NOMO-1 (cell line): ENCODE data around the gene TTLL5.
A peak's percentile ranks its signal among the peaks of the same experiment; 100 is the strongest.

Source experiments
- DNase-seq, 2 experiments: peaks; one replicate each; lab custom pipeline; 2025; ENCODE audit not compliant: unreplicated experiment in 2 of 2; lab: John Stamatoyannopoulos, UW

Gene TTLL5

DNA sequence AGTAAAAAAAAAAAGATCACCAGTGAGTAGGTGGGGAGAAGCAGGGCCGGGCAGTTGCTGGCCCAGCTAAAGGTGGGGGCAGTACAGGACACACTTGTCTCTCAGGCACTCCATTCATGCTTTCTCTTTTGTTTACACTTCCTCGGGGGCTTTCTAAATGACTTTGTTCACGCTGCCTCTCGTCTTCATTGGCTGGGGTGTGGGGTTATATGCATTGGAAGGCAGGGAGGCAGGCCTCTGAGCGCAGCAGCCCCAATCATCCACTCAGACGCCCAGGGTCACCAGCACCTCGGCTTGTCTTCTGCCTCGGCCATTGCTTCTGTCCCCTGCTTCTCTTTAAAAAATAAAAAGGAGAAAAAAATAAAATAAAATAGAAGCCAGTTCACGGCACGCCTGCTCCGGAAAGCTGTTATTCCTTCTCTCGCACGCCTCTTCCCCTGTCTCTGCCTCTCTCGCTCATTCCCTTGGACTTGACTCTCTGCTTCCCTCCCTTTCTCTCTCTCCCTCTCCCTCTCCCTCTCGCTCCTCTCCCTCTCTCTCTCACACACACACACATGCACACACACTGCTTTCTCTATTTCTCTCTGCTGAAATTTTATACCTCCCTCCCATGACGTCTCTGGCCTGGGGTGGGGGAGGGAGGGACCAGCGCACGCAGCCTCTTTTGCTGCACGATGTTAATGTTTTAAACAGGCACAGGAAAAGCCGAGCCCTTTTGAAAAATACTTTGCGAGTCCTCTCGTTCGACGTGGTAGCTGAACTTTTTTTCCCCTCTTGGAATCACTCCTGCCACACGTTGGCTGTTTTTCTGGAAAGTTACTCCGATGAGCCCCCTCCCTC lies 320.6 kb downstream of the TTLL5 start, which contains the start of gene TGFB3:
Gene TGFB3 (minus strand): TSS at position 570 of the 840 bp plus-strand sequence. CDS start 1,102 bp downstream, outside the sequence.
- peak; percentile 26 to 30 for DNase-seq

DNA sequence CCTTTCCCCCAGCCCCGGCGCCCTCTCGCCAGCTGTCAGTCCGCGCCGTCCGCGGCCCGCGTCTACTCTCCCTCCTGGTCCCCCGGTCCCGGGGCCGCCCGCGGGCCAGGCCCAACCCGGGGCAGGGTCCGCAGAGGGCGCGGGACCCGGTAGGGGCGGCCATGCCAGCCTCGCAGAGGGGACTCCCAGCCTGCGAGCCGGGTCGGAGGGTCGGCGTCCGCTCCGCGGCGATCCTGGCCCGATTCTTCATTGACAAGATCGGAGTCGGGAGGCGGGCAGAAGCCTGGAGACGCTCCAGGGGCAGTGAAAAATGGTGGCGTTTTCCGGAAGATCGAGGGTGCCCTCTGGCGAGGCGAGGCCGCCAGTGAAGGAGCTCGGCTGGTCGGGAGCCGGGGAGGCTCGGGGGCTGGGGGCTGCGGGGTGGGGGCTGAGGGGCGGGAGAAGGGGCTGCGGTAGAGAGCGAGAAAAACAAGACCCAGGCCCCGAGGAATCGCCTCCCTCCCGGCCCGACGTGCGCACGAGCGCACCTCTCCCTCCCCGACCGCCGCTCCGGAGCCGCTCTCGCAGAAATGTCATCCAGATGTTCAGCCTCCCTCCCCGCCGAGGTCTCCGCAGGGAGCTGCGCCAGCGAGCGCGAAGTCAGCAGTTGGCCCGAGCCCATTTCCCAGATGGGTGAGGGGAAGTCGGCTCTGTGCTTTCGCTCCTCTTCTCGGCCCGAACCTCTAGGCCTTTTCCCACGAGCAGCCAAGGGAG lies 321.4 kb downstream of the TTLL5 start:
- peak; percentile 61 to 75 for DNase-seq

GRCh38 chr14:75983019-75983358 lies 321.9 kb downstream of the TTLL5 start:
- no peak for DNase-seq

- DNase-seq, result no peak
Measured at GRCh38 chr14:75984674-75985073, 323.6 kb downstream of the TTLL5 start.

GRCh38 chr14:75985618-75986438 lies 324.8 kb downstream of the TTLL5 start, which contains the start of gene IFT43:
Gene IFT43, plus strand, starts transcription at chr14:75985763. Its CDS starts 24 bp downstream, at chr14:75985787.
- DNase-seq, result peak; percentile 77 to 83

DNA sequence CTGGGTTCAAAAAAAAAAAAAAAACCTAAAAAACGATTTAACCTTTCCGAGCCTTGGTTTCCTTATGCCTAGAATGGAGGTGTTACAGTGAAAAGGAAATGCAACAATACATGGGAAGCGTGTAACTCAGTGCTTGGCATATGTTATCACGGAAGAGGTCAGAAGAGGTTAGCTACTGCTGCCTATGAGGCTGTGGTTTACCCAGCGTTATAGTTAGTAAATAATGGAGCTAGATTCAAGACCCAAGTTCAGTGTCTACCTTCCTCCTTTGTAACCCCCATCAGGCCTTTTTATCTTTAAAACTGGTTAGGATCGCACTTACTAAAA lies 325.4 kb downstream of the TTLL5 start:
- DNase-seq, result no peak

DNA sequence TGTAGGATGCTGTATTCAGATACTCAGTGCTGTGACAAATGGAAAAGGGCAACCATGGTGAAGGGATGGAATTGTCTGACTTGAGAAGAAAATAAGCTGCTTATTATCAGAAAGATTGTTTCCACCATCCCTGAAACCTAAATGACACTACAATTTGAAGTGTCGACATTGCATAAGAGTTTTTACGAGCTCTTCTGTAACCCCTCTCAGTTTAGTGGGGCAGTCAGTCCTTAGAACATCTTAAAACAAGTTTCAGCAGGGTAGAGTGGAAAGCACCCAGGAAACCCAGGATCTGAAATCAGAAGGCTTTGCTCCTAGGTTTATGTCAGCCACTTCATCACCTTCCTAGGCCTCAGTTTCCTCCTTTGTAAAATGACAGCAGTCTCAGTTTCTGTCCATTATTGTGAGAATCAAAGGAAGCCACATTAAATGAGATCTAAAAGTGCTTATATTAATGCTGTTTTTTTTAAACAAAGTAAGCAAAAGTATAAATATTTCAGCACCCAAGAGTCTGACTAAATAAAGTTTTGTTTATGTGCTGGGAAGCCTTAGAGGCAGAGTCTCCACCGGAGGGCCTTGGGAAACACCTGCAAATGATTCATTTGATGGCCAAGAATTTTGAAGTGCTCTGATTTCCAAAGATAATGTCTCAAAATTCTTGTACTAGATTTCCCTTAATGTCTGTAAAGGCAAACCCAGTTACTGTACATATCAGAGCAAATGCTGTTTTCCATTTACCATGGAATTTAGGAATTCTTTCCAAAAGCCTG lies 326.3 kb downstream of the TTLL5 start:
- DNase-seq, result no peak

GRCh38 chr14:75989134-75989533 lies 328.1 kb downstream of the TTLL5 start:
- DNase-seq, result no peak

DNA sequence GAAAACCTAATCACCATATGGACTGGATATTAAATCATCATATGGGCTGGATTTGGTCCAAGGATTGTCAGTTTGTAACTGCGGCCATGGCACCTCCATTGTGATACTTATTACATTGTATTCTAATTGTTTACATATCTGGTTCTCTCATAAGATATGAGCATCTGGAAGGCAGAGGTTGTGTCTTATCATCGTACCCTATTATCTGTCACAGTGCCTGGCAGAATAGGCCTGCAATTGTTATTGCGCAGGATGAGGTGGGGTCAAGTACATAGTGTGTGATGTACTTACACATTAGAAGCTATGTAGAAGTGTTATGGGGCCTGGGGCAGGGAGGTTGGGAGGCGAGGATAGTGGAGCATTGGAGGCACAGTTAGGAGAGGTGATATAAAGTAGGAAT lies 329.3 kb downstream of the TTLL5 start:
- no peak for DNase-seq

GRCh38 chr14:75991753-75992152 lies 330.7 kb downstream of the TTLL5 start:
- DNase-seq, result no peak

GRCh38 chr14:75993567-75994041 lies 332.6 kb downstream of the TTLL5 start:
- DNase-seq, result no peak

- no peak for DNase-seq
Measured at GRCh38 chr14:75995372-75996041, 334.5 kb downstream of the TTLL5 start.

GRCh38 chr14:75996488-75996887 lies 335.4 kb downstream of the TTLL5 start:
- no peak for DNase-seq

GRCh38 chr14:75999511-76000190 lies 338.6 kb downstream of the TTLL5 start:
- no peak for DNase-seq

DNA sequence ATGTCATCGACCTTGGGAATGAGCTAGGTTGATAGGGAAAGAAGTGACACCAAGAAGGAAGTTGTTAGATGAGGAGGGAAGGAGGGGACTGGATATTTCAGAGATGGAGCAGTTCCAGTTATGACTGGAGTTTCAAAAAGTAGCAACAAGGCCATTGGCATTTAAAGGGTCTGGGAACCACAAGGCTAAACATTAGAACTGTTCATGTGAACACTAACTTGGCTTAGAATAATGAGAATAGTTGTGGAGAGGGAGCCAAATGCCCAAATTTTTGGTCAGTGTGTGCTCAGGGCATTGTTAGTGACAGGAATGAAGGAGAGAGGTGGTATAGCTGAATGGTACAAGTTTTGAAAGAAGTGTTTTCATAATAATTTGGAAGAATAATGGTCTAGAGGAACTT lies 341.3 kb downstream of the TTLL5 start:
- no peak for DNase-seq
